Measurements from ENCODE around the gene MARCO. TPM values are rescaled to one million over a fixed set of nuclear protein-coding genes. Genes with fewer than 3 reads are reported as not detected.

MARCO gene
- total and polyA plus RNA-seq, 2 donors (not counting 1 experiment from before 2014, with no cell fraction given), result 0.04 TPM; not detected in 1

- no peak overlapping the region for H3K4me3 Mint-ChIP-seq
- peaks cover 0 to 4% (median 0%) of the 10 kb centered on the region in 4 experiments for H3K27me3 ChIP-seq (replicated peaks in 1 of 4; ENCODE audit: control extremely low read depth in 1 of 4, control insufficient read depth in 3 of 4, insufficient read depth in 4 of 4, low read length in 3 of 4)
- H3K4me3 ChIP-seq (ENCODE audit: control extremely low read depth in 1 of 5, extremely low read depth in 1 of 5, insufficient read depth in 1 of 5, low read depth in 2 of 5, low read length in 4 of 5), result no peak overlapping the region
- no peak for ATAC-seq (ENCODE audit: low read depth)
- no peaks in the 10 kb centered on the region for H4K20me1 ChIP-seq (ENCODE audit: control insufficient read depth, insufficient read depth, low read length, poor library complexity, severe bottlenecking)
- peaks cover 17% of the 10 kb centered on the region for H3K27me3 Mint-ChIP-seq
- no peak overlapping the region for H3K9ac ChIP-seq (ENCODE audit: low read length)
- no peak overlapping the region for H3K27ac ChIP-seq (ENCODE audit: low read length in 2 of 2)
- no peak for DNase-seq
- ChIA-PET CTCF (no interaction called here), POLR2A (no interaction called here)
- H3K4me1 Mint-ChIP-seq, result no peaks in the 10 kb centered on the region
- no peak for TF ChIP-seq EZH2 (IDR thresholded peaks at IDR 0.05; ENCODE audit: borderline replicate concordance, insufficient read depth, low read depth, low read length, poor library complexity, severe bottlenecking)
- no peak for TF ChIP-seq CTCF (IDR thresholded peaks at IDR 0.05)
- no peaks in the 10 kb centered on the region for H3K4me1 ChIP-seq (ENCODE audit: control insufficient read depth in 2 of 2, insufficient read depth in 2 of 2, low read length in 2 of 2)
- H3K9me3 Mint-ChIP-seq (ENCODE audit: insufficient read depth), result no peaks in the 10 kb centered on the region
- H2AFZ ChIP-seq (ENCODE audit: insufficient read depth, low read depth, low read length, poor library complexity, severe bottlenecking), result no peak overlapping the region
- peaks cover 0 to 7% (median 0%) of the 10 kb centered on the region in 3 donors for H3K9me3 ChIP-seq (ENCODE audit: control extremely low read depth in 1 of 3, control insufficient read depth in 2 of 3, insufficient read depth in 1 of 3, low read length in 2 of 3)
- no peak overlapping the region for H3K4me2 ChIP-seq (replicated peaks; ENCODE audit: low read depth, low read length, poor library complexity, severe bottlenecking)
- H3K36me3 ChIP-seq (replicated peaks in 1 of 2; ENCODE audit: control extremely low read depth in 1 of 2, control insufficient read depth in 1 of 2, extremely low read depth in 1 of 2, insufficient read depth in 2 of 2, low read length in 1 of 2), result no peaks in the 10 kb centered on the region
- 88% methylated on average over 8 of the region's 9 CpGs for WGBS (ENCODE audit: insufficient coverage)
- intact Hi-C loops (cut with micrococcal nuclease), result no loop called here
- H3K79me2 ChIP-seq (ENCODE audit: control insufficient read depth, insufficient read depth, low read length), result no peaks in the 10 kb centered on the region
- no peak overlapping the region for H3K27ac Mint-ChIP-seq
These were observed 82.2 kb downstream of the MARCO start for GRCh38 chr2:119024152-119024551.

- ATAC-seq (ENCODE audit: low read depth), result no peak
- WGBS (ENCODE audit: insufficient coverage), result no CpG with 5 or more reads among the region's 3 CpGs
- no peaks in the 10 kb centered on the region for H3K4me1 ChIP-seq (ENCODE audit: control insufficient read depth in 2 of 2, insufficient read depth in 2 of 2, low read length in 2 of 2)
These were observed 82.6 kb downstream of the MARCO start for GRCh38 chr2:119024568-119024967.

More at GRCh38 chr2:119024568-119024967, 82.6 kb downstream of the MARCO start:
- ChIA-PET POLR2A (no interaction called here), CTCF (no interaction called here)
- H3K4me3 Mint-ChIP-seq, result no peak overlapping the region
- Histone ChIP-seq H3K27ac (ENCODE audit: low read length in 2 of 2) (no peak overlapping the region), H3K4me2 (replicated peaks; ENCODE audit: low read depth, low read length, poor library complexity, severe bottlenecking) (no peak overlapping the region), H3K79me2 (ENCODE audit: control insufficient read depth, insufficient read depth, low read length) (no peaks in the 10 kb centered on the region), H4K20me1 (ENCODE audit: control insufficient read depth, insufficient read depth, low read length, poor library complexity, severe bottlenecking) (no peaks in the 10 kb centered on the region), H3K9me3 (ENCODE audit: control extremely low read depth in 1 of 3, control insufficient read depth in 2 of 3, insufficient read depth in 1 of 3, low read length in 2 of 3) (peaks cover 0 to 7% (median 0%) of the 10 kb centered on the region in 3 donors), H2AFZ (ENCODE audit: insufficient read depth, low read depth, low read length, poor library complexity, severe bottlenecking) (no peak overlapping the region), H3K36me3 (replicated peaks in 1 of 2; ENCODE audit: control extremely low read depth in 1 of 2, control insufficient read depth in 1 of 2, extremely low read depth in 1 of 2, insufficient read depth in 2 of 2, low read length in 1 of 2) (no peaks in the 10 kb centered on the region), H3K4me3 (ENCODE audit: control extremely low read depth in 1 of 5, extremely low read depth in 1 of 5, insufficient read depth in 1 of 5, low read depth in 2 of 5, low read length in 4 of 5) (no peak overlapping the region), H3K27me3 (replicated peaks in 1 of 4; ENCODE audit: control extremely low read depth in 1 of 4, control insufficient read depth in 3 of 4, insufficient read depth in 4 of 4, low read length in 3 of 4) (peaks cover 0 to 4% (median 0%) of the 10 kb centered on the region in 4 experiments), H3K9ac (ENCODE audit: low read length) (no peak overlapping the region)
- TF ChIP-seq EZH2 (IDR thresholded peaks at IDR 0.05; ENCODE audit: borderline replicate concordance, insufficient read depth, low read depth, low read length, poor library complexity, severe bottlenecking), result no peak
- TF ChIP-seq CTCF (IDR thresholded peaks at IDR 0.05), result no peak
- H3K9me3 Mint-ChIP-seq (ENCODE audit: insufficient read depth), result no peaks in the 10 kb centered on the region
- H3K4me1 Mint-ChIP-seq, result no peaks in the 10 kb centered on the region
- peaks cover 17% of the 10 kb centered on the region for H3K27me3 Mint-ChIP-seq
- no peak for DNase-seq
- intact Hi-C loops (cut with micrococcal nuclease), result no loop called here
- H3K27ac Mint-ChIP-seq, result no peak overlapping the region

Data from B cell (primary cell).